C1 segment of cervical spinal cord (tissue), 14 donors: ENCODE results near the gene TMEM63C.
A peak's percentile ranks its signal among the peaks of the same experiment; 100 is the strongest.

ENCODE experiments used
- DNase-seq, 14 donors: peaks; one replicate each; lab custom pipeline; 2025; lab: John Stamatoyannopoulos, UW

Gene TMEM63C

DNA sequence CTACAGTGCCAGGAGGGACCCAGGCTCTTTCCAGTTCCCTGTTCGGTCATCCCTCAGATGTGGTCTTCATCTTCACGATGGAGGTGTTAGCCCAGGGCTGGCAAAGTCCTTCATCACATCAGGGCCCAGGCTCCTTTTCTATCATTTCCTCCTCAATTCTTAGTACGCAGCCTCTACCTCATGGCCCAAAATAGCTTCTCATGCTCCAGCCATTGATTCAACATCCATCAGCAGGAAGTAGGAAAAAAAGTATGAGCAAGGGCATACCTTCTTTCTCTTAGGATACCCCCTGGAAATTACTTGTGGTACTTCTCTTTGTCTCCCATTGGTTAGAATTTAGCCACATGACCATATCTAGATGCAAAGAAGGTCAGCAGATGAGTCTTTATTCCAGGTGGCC lies 27.8 kb upstream of the TMEM63C start:
- no peak for DNase-seq

DNA sequence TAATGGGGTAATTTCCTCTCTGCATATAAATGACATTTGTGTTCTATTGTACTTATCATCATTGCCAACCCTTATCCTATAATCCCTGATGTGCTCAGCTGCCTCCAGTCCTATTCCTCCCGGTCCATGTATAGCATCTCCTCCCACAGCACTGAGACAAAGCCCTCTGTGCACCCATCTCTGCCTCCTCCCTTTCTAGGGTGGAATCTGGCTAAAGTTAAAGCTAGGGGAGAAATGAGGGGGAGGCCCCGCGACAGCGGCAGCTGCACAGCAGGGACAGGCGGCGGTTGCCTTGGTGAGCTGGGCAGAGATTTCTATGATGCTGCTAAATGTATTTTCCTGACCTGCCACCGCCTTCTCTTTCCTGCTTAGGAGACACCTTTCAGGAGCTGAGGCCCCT lies 27.2 kb upstream of the TMEM63C start:
- no peak for DNase-seq

DNA sequence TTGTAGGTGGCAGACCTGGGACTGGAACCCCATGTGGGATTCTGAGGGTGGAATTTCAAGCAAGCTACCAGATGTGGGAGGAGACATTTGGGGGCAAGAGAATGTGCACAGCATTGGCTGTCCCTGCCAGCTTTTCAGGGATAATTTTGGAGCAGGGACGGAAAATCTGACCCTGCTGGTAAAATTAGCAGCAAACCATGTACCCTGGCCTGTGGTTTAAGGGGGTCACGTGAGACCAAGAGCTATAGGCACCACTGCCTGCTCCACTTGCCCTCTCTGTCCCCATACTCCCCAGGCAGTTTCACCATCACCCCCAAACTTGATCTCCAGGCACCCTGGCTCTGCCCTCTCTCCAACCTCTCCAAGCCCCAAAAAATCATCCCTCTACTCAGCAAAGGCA lies 26.5 kb upstream of the TMEM63C start:
- no peak for DNase-seq

DNA sequence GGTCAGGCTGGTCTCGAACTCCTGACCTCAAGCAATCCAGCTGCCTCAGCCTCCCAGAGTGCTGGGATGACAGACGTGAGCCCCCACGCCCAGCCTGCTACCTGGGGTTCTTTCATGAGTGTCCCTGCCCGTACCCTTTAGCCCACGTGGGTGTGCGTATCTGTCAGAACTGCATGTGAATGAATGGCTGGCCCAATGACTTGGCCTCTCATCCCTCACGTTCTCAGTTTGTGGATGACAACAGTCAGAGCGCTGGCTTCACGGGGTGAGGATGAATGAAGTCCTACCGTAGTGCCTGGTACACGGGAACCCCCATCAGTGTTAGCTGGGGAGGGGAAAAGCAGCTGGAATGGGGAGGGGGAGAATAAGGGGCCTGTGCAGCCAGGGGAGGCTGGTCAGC lies 23.9 kb upstream of the TMEM63C start:
- DNase-seq: no peak

DNA sequence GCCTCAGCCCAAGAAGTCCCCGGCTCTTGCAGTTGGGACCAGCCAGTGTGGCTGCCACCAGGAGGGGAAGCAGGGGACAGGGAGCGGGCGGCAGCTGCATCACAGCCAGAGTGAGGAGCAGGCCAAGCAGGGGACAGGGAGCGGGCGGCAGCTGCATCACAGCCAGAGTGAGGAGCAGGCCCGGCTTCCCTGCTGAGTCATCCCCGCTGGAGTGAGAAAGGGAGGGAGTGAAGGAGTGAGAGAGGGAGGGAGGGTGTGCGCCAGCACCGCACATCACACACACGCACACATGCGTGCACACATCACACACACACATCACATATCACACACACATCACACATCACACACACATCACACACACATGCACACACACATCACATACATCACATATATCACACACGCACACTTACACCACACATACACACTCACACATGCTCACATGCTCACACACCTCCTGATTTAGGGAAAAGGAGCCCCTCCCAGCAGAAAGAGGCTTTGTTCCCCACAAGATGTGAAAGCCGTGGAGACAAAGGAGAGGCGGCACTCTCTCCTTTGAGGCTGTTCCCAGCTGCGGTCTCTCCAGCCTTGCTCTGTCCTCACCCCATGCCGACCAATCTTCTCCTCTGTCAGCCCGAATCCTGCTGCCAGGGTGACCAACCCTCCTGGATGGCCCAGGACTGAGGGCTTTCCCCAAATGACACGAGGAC lies 23.3 kb upstream of the TMEM63C start:
- peak in 11 of 14 donors; percentile 22 to 85 (median 52) for DNase-seq

DNA sequence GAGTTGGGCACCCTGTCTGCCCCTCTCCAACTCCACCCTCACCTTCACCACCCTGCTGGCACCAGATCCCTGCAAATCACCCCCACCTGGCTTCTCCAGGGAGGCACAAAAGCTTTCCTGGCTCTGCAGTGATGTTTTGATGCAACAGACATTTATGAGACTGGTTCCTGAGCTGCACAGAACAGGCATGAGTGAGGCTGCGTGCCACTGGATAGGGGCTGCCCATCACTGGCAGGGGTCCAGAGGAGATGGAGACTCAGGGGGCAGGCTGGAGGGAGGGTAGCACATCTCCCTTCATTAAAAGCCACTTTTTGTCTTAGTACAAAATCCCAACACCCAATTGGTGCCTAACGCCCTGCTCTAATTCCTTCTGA lies 22.7 kb upstream of the TMEM63C start:
- DNase-seq: no peak

DNA sequence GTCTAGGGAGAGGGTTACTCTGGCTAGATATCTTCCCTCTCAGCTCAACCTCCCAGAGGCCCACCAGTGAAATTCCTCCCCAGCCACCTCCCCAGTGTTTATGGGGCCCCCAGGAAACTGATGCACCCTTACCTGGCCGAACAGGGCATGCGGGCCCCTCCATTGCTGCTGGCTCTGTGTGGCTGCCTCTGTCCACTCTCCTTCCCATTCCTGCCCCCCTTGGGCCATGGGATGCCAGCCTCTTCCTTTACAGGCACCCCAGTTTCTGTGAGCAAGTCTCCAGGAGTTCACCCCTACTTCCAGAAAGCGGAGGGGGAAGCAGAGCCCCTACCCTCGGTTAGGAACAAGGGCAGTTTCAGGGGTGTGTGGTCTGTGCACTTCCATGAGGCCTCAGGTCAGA lies 20.6 kb upstream of the TMEM63C start:
- DNase-seq: no peak

DNA sequence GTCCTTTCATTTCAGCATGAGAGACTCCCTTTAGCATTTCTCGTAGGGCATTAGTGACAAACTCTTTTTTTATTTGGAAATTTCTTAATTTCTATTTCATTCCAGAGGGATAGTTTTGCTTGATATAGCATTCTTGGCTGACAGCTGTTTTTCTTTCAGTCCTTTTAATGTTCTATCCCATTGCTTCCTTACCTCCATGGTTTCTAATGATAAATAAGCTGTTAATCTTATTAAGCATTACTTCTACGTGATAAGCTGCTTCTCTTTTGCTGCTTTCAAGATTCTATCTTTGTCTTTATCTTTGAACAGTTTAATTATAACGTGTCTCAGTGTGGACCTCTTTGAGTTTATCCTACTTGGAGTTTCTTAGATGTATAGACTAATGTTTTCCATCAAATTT lies 11.6 kb upstream of the TMEM63C start:
- DNase-seq: no peak

DNA sequence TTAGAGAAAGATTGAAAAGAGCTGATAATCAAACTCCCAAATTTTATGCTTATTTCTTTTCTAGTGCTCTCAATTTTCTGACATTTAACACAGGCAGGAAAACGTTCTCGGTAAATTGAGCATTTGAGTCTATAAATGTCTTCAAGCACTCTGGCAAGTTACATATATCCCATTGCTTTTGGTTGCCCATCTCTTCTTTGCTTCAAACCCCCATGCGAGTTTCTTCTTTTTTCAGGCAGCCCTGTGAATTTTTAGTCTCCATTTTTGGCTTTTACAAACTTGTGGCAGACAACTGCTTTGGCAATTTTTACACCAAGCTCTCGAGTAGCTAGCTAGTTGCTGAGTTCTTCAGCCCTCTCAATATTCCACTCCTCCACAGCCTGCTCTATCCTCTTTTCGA lies 8.7 kb upstream of the TMEM63C start:
- no peak for DNase-seq

DNA sequence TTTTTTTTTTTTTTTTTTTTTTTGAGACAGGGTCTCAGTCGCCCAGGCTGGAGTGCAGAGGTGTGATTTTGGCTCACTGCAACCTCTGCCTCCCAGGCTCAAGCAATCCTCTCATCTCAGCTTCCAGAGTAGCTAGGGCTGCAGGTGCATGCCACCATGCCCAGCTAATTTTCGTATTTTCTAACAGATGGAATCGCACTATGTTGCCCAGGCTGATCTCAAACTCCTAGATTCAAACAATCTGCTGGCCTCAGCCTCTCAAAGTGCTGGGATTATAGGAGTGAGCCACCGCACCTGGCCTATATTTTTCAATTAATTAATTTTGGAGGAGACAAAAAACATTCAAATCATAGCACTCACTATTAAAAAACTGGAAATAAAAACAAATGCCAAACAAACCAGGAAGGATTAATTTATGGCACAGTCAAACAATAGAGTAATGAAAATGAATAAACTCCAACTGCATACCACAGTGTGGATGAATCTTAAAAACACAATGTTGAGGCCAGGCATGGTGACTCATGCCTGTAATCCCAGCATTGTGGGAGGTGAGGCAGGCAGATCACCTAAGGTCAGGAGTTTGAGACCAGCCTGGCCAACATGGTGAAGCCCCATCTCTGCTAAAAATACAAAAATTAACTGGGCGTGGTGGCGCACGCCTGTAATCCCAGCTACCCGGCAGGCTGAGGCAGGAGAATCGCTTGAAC lies 7.5 kb upstream of the TMEM63C start:
- DNase-seq: peak in 1 of 14 donors; percentile 83

DNA sequence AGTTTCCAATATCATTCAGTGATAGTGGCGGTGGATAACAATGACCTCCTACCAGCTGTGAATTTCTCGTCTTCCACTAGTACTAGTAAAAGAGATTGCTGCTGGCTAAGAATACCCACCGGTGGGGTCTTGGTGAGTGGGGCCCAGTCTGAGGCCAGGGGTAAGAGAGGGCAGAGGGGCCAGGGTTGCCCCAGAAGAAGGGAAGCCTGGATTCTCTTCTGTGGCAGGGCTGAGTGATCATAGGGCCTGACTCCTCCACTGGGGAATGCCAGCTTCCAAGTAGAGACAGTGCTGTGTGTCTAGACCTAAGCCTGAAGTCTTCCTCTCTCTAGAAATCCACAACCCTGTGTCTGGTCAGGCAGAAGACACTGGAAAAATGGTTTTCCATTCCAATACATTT lies 5.8 kb upstream of the TMEM63C start:
- no peak for DNase-seq

DNA sequence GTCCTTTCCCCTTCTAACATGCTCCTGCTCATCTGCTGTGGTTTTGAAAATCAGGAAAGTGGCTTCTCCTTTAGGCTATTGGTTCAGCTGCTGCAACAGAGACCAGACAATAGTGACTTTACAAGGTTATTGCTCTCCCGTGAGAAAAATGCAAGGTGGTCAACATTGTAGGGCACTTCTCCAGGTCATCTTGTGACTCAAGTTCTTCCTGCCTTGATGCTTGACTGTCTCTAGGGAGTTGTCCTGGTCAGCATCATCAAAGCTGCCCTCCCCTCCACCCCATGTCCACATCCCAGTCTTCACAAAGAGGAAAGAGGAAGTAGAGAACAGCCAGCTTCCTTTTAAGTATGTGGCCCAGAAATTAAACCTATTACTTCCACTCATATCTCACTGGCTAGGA lies 3.9 kb upstream of the TMEM63C start:
- DNase-seq: no peak

DNA sequence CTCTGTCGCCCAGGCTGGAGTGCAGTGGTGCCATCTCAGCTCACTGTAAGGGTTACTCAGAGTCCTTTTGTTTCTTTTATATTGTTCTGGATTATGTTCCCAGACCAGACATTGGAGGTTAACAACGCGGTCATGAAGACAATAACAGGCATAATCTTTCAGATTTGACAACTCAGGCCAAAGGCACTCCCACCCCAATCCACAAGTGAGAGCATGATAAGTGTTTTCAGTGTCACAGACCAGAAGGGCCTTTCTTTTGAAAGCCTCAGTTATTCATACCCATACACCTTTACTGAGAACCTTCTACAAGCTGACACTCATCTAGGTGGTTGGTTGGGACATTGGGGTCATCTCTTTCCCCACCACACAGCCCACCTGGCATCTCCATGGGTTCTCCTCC lies 2.9 kb upstream of the TMEM63C start:
- DNase-seq: no peak

DNA sequence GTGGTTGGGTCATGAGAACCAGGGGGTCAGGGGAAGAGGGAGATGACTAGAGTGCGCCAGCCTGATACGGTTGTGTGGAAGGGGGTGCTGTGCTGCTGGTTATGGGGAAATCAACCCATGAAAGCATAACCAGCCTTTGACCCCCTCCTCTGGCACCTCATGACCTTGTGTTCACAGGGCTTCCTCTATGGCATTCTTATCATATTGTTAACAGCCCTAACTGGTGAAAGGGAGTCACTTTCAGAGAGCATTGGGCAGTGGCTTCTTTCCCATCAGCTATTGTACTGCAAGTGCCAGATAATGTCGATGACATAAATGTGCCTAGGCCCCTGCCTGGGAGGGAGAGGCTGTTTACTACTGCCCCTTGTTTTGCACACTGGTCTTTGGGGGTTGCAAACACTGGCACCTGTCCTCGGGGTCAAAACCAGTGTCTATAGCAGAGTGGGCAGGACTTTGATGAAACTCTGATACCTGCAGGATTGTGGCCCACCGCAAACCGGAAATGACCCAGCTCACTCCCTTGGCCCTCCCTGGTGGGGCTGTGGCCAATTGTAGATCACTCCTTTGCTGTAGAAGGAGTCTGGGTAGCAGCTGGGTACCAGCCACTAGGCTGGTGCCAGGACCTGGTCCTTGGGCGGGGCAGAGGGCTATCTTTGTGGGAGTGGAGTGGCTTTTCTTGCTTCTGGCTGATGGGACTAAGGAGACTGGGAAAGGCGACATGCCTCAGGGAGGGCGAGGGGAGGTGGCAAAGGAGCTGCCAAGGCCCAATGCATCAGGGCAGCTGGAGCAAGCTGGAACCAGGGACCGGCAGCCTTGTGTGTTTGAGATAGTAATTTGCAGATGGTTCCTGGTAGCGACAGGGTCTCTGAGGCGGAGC lies 634 bp upstream of the TMEM63C start:
- no peak for DNase-seq

DNA sequence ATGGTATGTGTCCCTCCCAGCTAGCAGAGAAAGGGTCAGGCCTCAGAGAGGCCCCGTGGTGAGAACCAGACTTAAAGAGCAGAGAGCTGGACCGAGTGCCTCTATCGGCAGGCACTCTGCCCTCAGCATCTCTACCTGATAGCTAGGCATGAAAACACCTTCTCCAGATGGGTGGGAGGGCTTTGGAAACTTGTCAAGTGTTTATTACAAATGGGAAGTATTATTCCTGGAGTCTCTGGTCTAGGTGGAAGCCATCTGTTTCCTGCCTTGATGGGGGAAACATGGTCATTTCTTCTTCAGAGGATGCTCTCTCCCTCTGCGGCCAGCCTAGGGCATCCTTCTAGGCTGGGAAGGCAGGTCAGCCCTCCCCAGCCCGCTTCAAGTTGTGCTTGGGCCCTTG lies 2.3 kb downstream of the TMEM63C start:
- peak in 1 of 14 donors; percentile 78 for DNase-seq

DNA sequence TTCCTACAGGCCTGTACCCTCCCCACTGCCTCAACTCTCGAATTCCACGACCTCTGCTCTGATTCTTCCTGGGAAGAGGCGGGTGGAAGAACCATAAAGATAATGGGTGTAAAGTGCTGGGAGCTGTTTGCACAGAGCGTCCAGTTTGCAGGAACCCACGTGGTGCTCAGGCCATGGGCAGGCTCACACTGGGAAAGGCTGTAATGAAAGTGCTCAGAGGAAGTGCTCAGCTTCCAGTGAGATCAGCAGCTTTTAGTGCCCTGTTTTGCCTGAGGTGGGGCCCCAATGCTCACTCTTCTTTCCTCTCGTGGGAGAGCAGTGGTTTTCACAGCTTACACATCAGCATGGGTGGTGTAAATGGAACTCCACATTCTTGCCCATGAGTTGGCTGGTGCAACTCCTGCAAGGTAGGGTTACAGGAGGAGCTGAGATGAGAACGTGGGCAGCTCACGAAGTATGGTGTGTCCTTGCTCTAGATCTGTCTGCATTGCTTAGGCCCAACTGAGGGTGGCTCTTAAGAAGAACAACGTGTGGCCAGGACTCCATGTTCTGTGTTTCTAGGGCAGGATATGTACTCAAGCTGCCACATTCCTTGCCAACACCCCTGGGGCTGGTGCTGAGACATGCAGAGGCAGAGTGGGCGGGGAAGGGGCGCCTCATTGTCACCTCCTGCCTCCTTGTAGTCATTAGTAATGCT lies 2.9 kb downstream of the TMEM63C start:
- peak in 1 of 14 donors; percentile 30 for DNase-seq

DNA sequence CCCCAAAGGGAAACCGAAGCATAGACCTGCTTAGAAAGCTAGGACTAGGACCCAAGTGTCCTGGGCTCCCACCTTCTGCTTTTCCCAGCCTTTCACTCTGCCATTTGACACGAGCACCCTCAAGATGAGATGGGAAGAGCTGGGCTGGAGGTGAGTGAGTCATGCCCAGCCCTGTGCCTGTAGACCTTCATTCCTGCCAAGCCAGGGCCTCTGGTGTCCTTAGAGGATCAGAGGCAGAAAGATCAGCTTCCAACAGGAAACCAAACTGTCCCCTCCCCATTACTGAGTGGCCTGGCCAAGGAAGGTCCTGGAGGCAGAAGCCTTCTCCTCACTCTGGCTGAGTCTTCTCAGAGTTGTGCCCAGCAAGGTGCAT lies 3.5 kb downstream of the TMEM63C start:
- DNase-seq: no peak

DNA sequence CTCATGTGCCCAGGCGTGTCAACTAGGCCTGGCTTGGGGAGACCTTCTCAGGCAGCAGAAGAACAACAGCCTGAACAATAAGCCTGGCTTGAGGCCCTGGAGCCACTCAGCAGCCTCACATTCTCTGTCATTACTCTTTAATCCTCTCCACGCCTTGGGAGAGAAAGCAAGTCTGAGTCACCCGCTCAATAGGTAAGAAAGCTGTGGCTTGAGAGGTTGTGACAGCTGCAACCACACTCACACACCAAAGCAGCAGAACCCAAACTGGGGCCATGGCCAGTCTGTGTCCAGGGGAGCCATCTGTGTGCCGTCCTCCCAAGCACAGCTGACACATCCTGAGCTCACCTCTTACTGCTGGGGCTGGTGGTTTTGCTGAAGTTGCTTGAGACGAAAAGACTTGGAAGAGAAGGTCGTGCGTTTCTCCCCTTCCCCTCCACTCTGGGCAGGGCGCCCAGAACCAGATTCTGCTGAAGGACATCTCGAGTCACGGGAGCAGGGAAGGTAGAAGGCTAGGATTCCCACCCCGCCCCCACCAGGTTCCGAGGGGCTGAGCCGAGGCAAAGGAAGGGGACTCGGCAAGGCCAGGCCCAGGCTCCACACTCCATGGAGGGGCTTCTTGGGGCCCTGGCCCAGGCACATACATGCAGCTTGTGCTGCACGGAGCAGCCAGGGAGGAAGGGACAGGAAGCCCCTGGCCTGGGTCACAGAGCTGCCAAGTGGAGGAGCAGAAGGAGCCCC lies 5.5 kb downstream of the TMEM63C start:
- peak in 3 of 14 donors; percentile 11 to 67 (median 61) for DNase-seq

DNA sequence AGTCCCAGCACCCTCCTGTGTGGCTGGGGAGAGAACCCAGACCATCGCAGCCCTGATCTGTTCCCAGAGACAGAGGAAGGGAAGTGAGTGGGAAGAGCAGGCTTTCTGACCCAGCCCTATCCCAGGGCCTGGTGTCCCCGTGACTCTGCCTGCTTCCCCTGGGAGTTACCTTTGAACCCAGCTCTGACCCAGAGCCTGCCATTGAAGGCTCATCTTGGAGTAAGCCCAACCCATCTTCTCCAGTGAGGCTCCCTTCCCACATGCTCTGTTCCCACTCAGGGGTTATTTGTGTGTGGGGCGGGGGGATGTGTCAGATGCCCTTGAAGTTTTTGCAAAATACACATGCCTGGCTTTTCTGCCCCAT lies 6.0 kb downstream of the TMEM63C start:
- DNase-seq: no peak

DNA sequence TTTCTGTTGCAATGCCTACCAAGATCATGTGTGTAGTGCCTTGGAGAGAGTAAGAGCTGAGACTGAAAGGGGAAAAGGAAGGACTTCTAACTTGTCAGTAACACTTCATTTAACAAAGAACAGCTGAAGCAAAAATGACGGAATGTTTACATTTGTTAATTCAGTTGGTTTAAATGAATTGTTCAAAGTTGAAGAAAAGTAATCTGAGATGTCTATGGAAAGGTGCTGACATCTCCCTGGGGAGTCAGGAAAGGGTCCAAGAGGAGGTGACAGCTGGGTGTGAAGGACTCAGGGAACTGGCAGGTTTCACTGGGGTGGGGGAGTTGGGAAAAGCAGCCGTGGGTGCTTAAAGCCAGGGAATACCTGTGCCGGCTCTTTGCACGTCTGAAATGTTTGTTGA lies 7.9 kb downstream of the TMEM63C start:
- DNase-seq: no peak

DNA sequence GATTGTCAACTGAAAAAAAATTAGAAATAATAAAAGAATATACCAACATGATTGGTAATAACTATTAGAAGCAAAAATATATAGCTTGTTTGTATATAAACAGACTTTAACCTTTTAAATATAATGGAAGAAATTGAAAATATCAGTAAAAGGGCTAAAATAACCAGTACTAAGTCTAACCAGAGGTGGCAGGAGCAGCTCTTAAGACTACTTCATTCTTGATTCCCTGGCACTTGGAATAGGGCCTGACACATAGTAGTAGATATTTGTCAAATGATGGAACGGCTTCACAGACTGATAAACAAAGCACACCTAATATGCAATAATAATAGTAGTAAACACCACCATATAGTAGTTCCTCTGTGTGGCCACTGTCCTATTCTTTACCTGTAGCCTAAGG lies 9.4 kb downstream of the TMEM63C start:
- no peak for DNase-seq
